WTC11 (cell line): ENCODE data around the gene ENO2. TPM values are rescaled to one million over a fixed set of nuclear protein-coding genes. Genes with fewer than 3 reads are reported as not detected.

Experiments used
- ATAC-seq: fragments of 200-7000 bp; cut with Tn5 transposase; 2 replicates; pipeline ENCODE4 v1.10.0; 2021; ENCODE audit warnings: mild to moderate bottlenecking, moderate library complexity
- CTCF ChIA-PET: fragments of 300-600 bp; sonication (Branson Sonifier 250); formaldehyde crosslinking; loops from one replicate; lab custom pipeline; 2021; ENCODE audit warnings: antibody characterized with exemption; lab: Charles Lee
- POLR2A ChIA-PET: fragments of 350-600 bp; sonication (Branson Sonifier 250); formaldehyde crosslinking; loops from one replicate; lab custom pipeline; 2021; ENCODE audit warnings: antibody characterized with exemption; lab: Charles Lee
- DNase-seq: peaks from one replicate; pipeline ENCODE4 v3.0.0; 2021; ENCODE audit warnings: low spot score
- H3K27ac Mint-ChIP-seq: 2 replicates; pipeline ENCODE4 v1.8.0; 2021; ENCODE audit warnings: mixed read lengths
- H3K27me3 Mint-ChIP-seq: 2 replicates; pipeline ENCODE4 v1.8.0; 2021; ENCODE audit warnings: low read depth, mild to moderate bottlenecking, moderate library complexity, mixed read lengths
- H3K36me3 Mint-ChIP-seq: 2 replicates; pipeline ENCODE4 v1.8.0; 2021; ENCODE audit warnings: mixed read lengths
- H3K4me1 Mint-ChIP-seq: 2 replicates; pipeline ENCODE4 v1.8.0; 2022; ENCODE audit warnings: mixed read lengths
- H3K4me3 Mint-ChIP-seq: 2 replicates; pipeline ENCODE4 v1.8.0; 2021; ENCODE audit warnings: mild to moderate bottlenecking, moderate library complexity, mixed read lengths
- H3K9me3 Mint-ChIP-seq: 2 replicates; pipeline ENCODE4 v1.8.0; 2021; ENCODE audit warnings: mixed read lengths
- ARID4B ChIP-seq: sonication (generic); formaldehyde crosslinking; IDR thresholded peaks from 2 replicates; pipeline ENCODE4 v1.8.0; 2023; ENCODE audit warnings: missing genetic modification reagents, mild to moderate bottlenecking, borderline replicate concordance
- ATF3 ChIP-seq: sonication (generic); formaldehyde crosslinking; conservative IDR thresholded peaks from 2 replicates; pipeline ENCODE4 v1.8.1; 2022; ENCODE audit warnings: mild to moderate bottlenecking, missing genetic modification reagents
- CREM ChIP-seq: sonication (generic); formaldehyde crosslinking; IDR thresholded peaks from 2 replicates; pipeline ENCODE4 v1.8.1; 2022; ENCODE audit warnings: mild to moderate bottlenecking, missing genetic modification reagents, moderate library complexity
- CTCF ChIP-seq: fragments of 200-600 bp; IDR thresholded peaks from 2 replicates; pipeline ENCODE4 v1.8.0; 2022; ENCODE audit warnings: antibody characterized with exemption
- E2F1 ChIP-seq: sonication (generic); formaldehyde crosslinking; IDR thresholded peaks from 2 replicates; pipeline ENCODE4 v1.8.0; 2022; ENCODE audit warnings: mild to moderate bottlenecking, missing genetic modification reagents
- EMX1 ChIP-seq: fragments of 250-450 bp; sonication (Bioruptor Pico); IDR thresholded peaks from 2 replicates; pipeline ENCODE4 v1.8.0; 2021; ENCODE audit warnings: mild to moderate bottlenecking
- FOXJ3 ChIP-seq: sonication (generic); formaldehyde crosslinking; IDR thresholded peaks from 2 replicates; pipeline ENCODE4 v1.9.0; 2021; ENCODE audit warnings: missing genetic modification reagents, mild to moderate bottlenecking, borderline replicate concordance
- HMGXB4 ChIP-seq: sonication (generic); formaldehyde crosslinking; IDR thresholded peaks from 2 replicates; pipeline ENCODE4 v1.8.1; 2023; ENCODE audit warnings: mild to moderate bottlenecking, moderate library complexity, missing genetic modification reagents
- KAT7 ChIP-seq: sonication (generic); formaldehyde crosslinking; IDR thresholded peaks from 2 replicates; pipeline ENCODE4 v1.8.1; 2023; ENCODE audit warnings: missing genetic modification reagents, mild to moderate bottlenecking, borderline replicate concordance
- NR1H2 ChIP-seq: sonication (generic); formaldehyde crosslinking; IDR thresholded peaks from 2 replicates; pipeline ENCODE4 v1.9.0; 2021; ENCODE audit warnings: mild to moderate bottlenecking, moderate library complexity, missing genetic modification reagents
- PRDM15 ChIP-seq: sonication (generic); formaldehyde crosslinking; IDR thresholded peaks from 2 replicates; pipeline ENCODE4 v1.8.0; 2022; ENCODE audit warnings: missing genetic modification reagents
- PRRX2 ChIP-seq: fragments of 250-450 bp; sonication (Bioruptor Pico); IDR thresholded peaks from 2 replicates; pipeline ENCODE4 v1.8.0; 2021; ENCODE audit warnings: mild to moderate bottlenecking
- ZNF263 ChIP-seq: sonication (generic); formaldehyde crosslinking; IDR thresholded peaks from 2 replicates; pipeline ENCODE4 v1.8.1; 2022; ENCODE audit warnings: low read depth, mild to moderate bottlenecking, moderate library complexity, missing genetic modification reagents
- ZNF281 ChIP-seq: sonication (generic); formaldehyde crosslinking; IDR thresholded peaks from 2 replicates; pipeline ENCODE4 v1.8.0; 2023; ENCODE audit warnings: mild to moderate bottlenecking, missing genetic modification reagents
- ZNF416 ChIP-seq: fragments of 250-450 bp; sonication (Bioruptor Pico); IDR thresholded peaks from 2 replicates; pipeline ENCODE4 v1.9.0; 2021; ENCODE audit warnings: mild to moderate bottlenecking, inconsistent platforms
- ZNF425 ChIP-seq: fragments of 250-450 bp; sonication (Bioruptor Pico); conservative IDR thresholded peaks from 2 replicates; pipeline ENCODE4 v1.9.0; 2021; ENCODE audit warnings: mild to moderate bottlenecking
- total RNA-seq: library from RNA; stranded (reverse); gene quantifications from 3 replicates; pipeline ENCODE4 v1.2.3, GENCODE V29; 2021

ENO2 gene
- total RNA-seq, 1 experiment from 2014 or later, result 118 TPM

- Mint-ChIP-seq H3K27ac (peak overlapping the region; percentile 88), H3K4me3 (peak overlapping the region; percentile 89), H3K4me1 (peaks cover 60% of the 10 kb centered on the region), H3K9me3 (no peaks in the 10 kb centered on the region), H3K27me3 (no peaks in the 10 kb centered on the region), H3K36me3 (peaks cover 50% of the 10 kb centered on the region)
- DNase-seq, result peak; percentile 94
- peak; percentile 0 for ATAC-seq
- ChIA-PET CTCF (interaction anchor here (1.0 to 8.5 kb wide), 39 partner anchors 8 to 332 kb away, joined by 3 to 181 read pairs (median 5); partner anchors contain the start of genes ATN1, C12orf57, CDCA3 and COPS7A), POLR2A (interaction anchor here (0.6 to 4.3 kb wide), 13 partner anchors 17 to 533 kb away, joined by 3 to 33 read pairs (median 7); partner anchors contain the start of genes ATN1, C12orf57, CDCA3 and LRRC23)
- TF ChIP-seq ATF3 (CRISPR knock-in tag) (no peak), E2F1 (CRISPR knock-in tag) (no peak), ZNF425 (no peak), HMGXB4 (no peak; the same call in 1 of the 2 replicates), EMX1 (CRISPR knock-in tag) (peak; percentile 39; the same call in 1 of the 2 replicates), ZNF263 (CRISPR knock-in tag) (no peak), CREM (CRISPR knock-in tag) (no peak), PRDM15 (CRISPR knock-in tag) (no peak), FOXJ3 (CRISPR knock-in tag) (no peak), NR1H2 (no peak), ZNF416 (CRISPR knock-in tag) (no peak), PRRX2 (CRISPR knock-in tag) (0 out of 2 replicates have a peak, but pooled peaks have one; percentile 11), ARID4B (CRISPR knock-in tag) (no peak), CTCF (peak; percentile 91), KAT7 (CRISPR knock-in tag) (no peak), ZNF281 (no peak)
Measured at GRCh38 chr12:6869049-6870021, 45.0 kb upstream of the ENO2 start.
